DLD1 (cell line): ENCODE measurements around the gene HMBS.

ENCODE experiments used
- in situ Hi-C: cut with HindIII; loops from 2 replicates; pipeline ENCODE4 v1.10.0; 2017; ENCODE audit warnings: low sequenced_read_pairs

The HMBS gene

GRCh38 chr11:119100994-119101758 is 16.5 kb downstream of the HMBS start:
- in situ Hi-C loops: loop anchor here (5.0 to 25.0 kb wide), 3 partner anchors 84 to 161 kb away; partner anchors contain the start of genes RPS25 and TRAPPC4

- in situ Hi-C loops: loop anchor here (5.0 to 25.0 kb wide), 3 partner anchors 85 to 160 kb away; partner anchors contain the start of genes RPS25 and TRAPPC4
These were observed 17.2 kb downstream of the HMBS start, which contains the start of gene DPAGT1 for GRCh38 chr11:119101759-119102423. Gene DPAGT1, minus strand, starts transcription at chr11:119101853. Its CDS starts 198 bp downstream, at chr11:119101655.

GRCh38 chr11:119103161-119103664 is 18.5 kb downstream of the HMBS start:
- in situ Hi-C loops: loop anchor here (5.0 to 25.0 kb wide), 3 partner anchors 86 to 159 kb away; partner anchors contain the start of genes RPS25 and TRAPPC4

- in situ Hi-C loops: loop anchor here (5.0 to 25.0 kb wide), 3 partner anchors 86 to 159 kb away; partner anchors contain the start of genes RPS25 and TRAPPC4
These were observed 19.1 kb downstream of the HMBS start for GRCh38 chr11:119103793-119104192.

GRCh38 chr11:119106564-119107537 is 22.2 kb downstream of the HMBS start, which contains the start of gene C2CD2L:
Gene C2CD2L, plus strand, starts transcription at chr11:119107344. Its CDS starts 398 bp downstream, at chr11:119107742.
- in situ Hi-C loops: loop anchor here (10.0 to 25.0 kb wide), 2 partner anchors 155 to 162 kb away; no protein-coding TSS in a partner anchor

- in situ Hi-C loops: loop anchor here (10.0 to 25.0 kb wide), 2 partner anchors 155 to 163 kb away; no protein-coding TSS in a partner anchor
These were observed 23.0 kb downstream of the HMBS start for GRCh38 chr11:119107538-119108145.

- in situ Hi-C loops: loop anchor here (10.0 to 25.0 kb wide), 2 partner anchors 154 to 164 kb away; no protein-coding TSS in a partner anchor
These were observed 23.6 kb downstream of the HMBS start for GRCh38 chr11:119108146-119108856.

- in situ Hi-C loops: loop anchor here (10.0 to 25.0 kb wide), 2 partner anchors 153 to 164 kb away; no protein-coding TSS in a partner anchor
These were observed 24.2 kb downstream of the HMBS start for GRCh38 chr11:119108857-119109221.

GRCh38 chr11:119109843-119110242 is 25.2 kb downstream of the HMBS start:
- in situ Hi-C loops: loop anchor here (10.0 to 25.0 kb wide), 2 partner anchors 152 to 165 kb away; no protein-coding TSS in a partner anchor

GRCh38 chr11:119110439-119110838 is 25.8 kb downstream of the HMBS start:
- in situ Hi-C loops: loop anchor here (25.0 kb wide), 1 partner anchor 152 kb away; no protein-coding TSS in a partner anchor

- in situ Hi-C loops: loop anchor here (25.0 kb wide), 1 partner anchor 151 kb away; no protein-coding TSS in a partner anchor
These were observed 26.8 kb downstream of the HMBS start for GRCh38 chr11:119111361-119111925.

GRCh38 chr11:119112314-119113020 is 27.8 kb downstream of the HMBS start:
- in situ Hi-C loops: loop anchor here (25.0 kb wide), 1 partner anchor 150 kb away; no protein-coding TSS in a partner anchor

- in situ Hi-C loops: loop anchor here (25.0 kb wide), 1 partner anchor 149 kb away; no protein-coding TSS in a partner anchor
These were observed 29.0 kb downstream of the HMBS start for GRCh38 chr11:119113716-119114115.

GRCh38 chr11:119114351-119114750 is 29.7 kb downstream of the HMBS start:
- in situ Hi-C loops: loop anchor here (25.0 kb wide), 1 partner anchor 148 kb away; no protein-coding TSS in a partner anchor

GRCh38 chr11:119115484-119116234 is 31.0 kb downstream of the HMBS start:
- in situ Hi-C loops: loop anchor here (25.0 kb wide), 1 partner anchor 147 kb away; no protein-coding TSS in a partner anchor

- in situ Hi-C loops: loop anchor here (25.0 kb wide), 1 partner anchor 146 kb away; no protein-coding TSS in a partner anchor
These were observed 31.5 kb downstream of the HMBS start for GRCh38 chr11:119116235-119116594.
